GM21360 (cell line): ENCODE results near the gene SLC26A11.

Experiments
- ATAC-seq: cut with Tn5 transposase; IDR thresholded peaks from one replicate; pipeline ENCODE4 v1.9.1; 2021; ENCODE audit warnings: mild to moderate bottlenecking, moderate library complexity; ENCODE audit not compliant: unreplicated experiment

SLC26A11 gene

GRCh38 chr17:80216473-80217456, 3.5 kb upstream of the SLC26A11 start:
- no peak for ATAC-seq

GRCh38 chr17:80217703-80218362, 2.4 kb upstream of the SLC26A11 start:
- ATAC-seq = no peak

GRCh38 chr17:80218391-80218790, 1.8 kb upstream of the SLC26A11 start:
- ATAC-seq = no peak

- ATAC-seq = no peak
Observed at GRCh38 chr17:80219013-80219762, 1.0 kb upstream of the SLC26A11 start.

- no peak for ATAC-seq
Observed at GRCh38 chr17:80219763-80220053, 519 bp upstream of the SLC26A11 start.

GRCh38 chr17:80220736-80221215, 549 bp downstream of the SLC26A11 start:
- ATAC-seq = no peak

- no peak for ATAC-seq
Observed at GRCh38 chr17:80221351-80222105, 1.3 kb downstream of the SLC26A11 start.

- ATAC-seq = no peak
Observed at GRCh38 chr17:80222376-80223141, 2.3 kb downstream of the SLC26A11 start.

- no peak for ATAC-seq
Observed at GRCh38 chr17:80223142-80223815, 3.1 kb downstream of the SLC26A11 start.

GRCh38 chr17:80223838-80224497, 3.7 kb downstream of the SLC26A11 start:
- ATAC-seq = no peak

GRCh38 chr17:80224683-80225082, 4.5 kb downstream of the SLC26A11 start:
- ATAC-seq = no peak

GRCh38 chr17:80225230-80225629, 5.0 kb downstream of the SLC26A11 start:
- no peak for ATAC-seq

GRCh38 chr17:80227156-80227555, 6.9 kb downstream of the SLC26A11 start:
- ATAC-seq = no peak

- ATAC-seq = no peak
Observed at GRCh38 chr17:80227666-80228065, 7.4 kb downstream of the SLC26A11 start.

- no peak for ATAC-seq
Observed at GRCh38 chr17:80228477-80228876, 8.2 kb downstream of the SLC26A11 start.

- ATAC-seq = no peak
Observed at GRCh38 chr17:80229011-80229410, 8.8 kb downstream of the SLC26A11 start.

- ATAC-seq = no peak
Observed at GRCh38 chr17:80232438-80232837, 12.2 kb downstream of the SLC26A11 start.

- no peak for ATAC-seq
Observed at GRCh38 chr17:80233202-80233601, 13.0 kb downstream of the SLC26A11 start.

GRCh38 chr17:80236911-80237310, 16.7 kb downstream of the SLC26A11 start:
- no peak for ATAC-seq
